ENCODE data around the gene PRKAR1B. TPM values are rescaled to one million over a fixed set of nuclear protein-coding genes. Genes with fewer than 3 reads are reported as not detected.

The PRKAR1B gene
- total RNA-seq, 4 donors from 2014 or later = 1.2 to 12.5 (median 3.6) TPM

GRCh38 chr7:641966-642365, 85.1 kb downstream of the PRKAR1B start:
- DNase-seq (no peak), ATAC-seq (no peak)
- no peak overlapping the region for H3K27ac ChIP-seq
- H3K36me3 ChIP-seq = no peaks in the 10 kb centered on the region
- intact Hi-C loops (cut with DNase I; ENCODE audit: low total_unique reads) (no loop called here), in situ Hi-C loops (cut with MboI; ENCODE audit: low sequenced_read_pairs in 4 of 4) (no loop called here)
- H3K4me1 ChIP-seq = no peaks in the 10 kb centered on the region
- no peaks in the 10 kb centered on the region for H3K27me3 ChIP-seq
- no peak overlapping the region for H3K4me3 ChIP-seq
- TF ChIP-seq CTCF (IDR thresholded peaks at IDR 0.05 in 4 of 5, conservative IDR thresholded peaks at IDR 0.05 in 1 of 5) = no peak
- TF ChIP-seq POLR2A (IDR thresholded peaks at IDR 0.05) = no peak
- no peaks in the 10 kb centered on the region for H3K9me3 ChIP-seq

GRCh38 chr7:641269-641671, 85.8 kb downstream of the PRKAR1B start:
- H3K4me3 ChIP-seq = peak overlapping the region in 3 of 4 donors; percentile 20 to 23 (median 22)

GRCh38 chr7:638256-639011, 88.6 kb downstream of the PRKAR1B start:
- TF ChIP-seq CTCF (IDR thresholded peaks at IDR 0.05 in 4 of 5, conservative IDR thresholded peaks at IDR 0.05 in 1 of 5) = no peak
- TF ChIP-seq POLR2A (IDR thresholded peaks at IDR 0.05) = no peak

More at GRCh38 chr7:641269-641671, 85.8 kb downstream of the PRKAR1B start:
- intact Hi-C loops (cut with DNase I; ENCODE audit: low total_unique reads) = no loop called here
- H3K27me3 ChIP-seq = no peaks in the 10 kb centered on the region
- no peaks in the 10 kb centered on the region for H3K36me3 ChIP-seq
- DNase-seq (no peak), ATAC-seq (peak in 1 of 2 donors; percentile 56)
- no peak overlapping the region for H3K27ac ChIP-seq
- H3K4me1 ChIP-seq = no peaks in the 10 kb centered on the region
- TF ChIP-seq CTCF (IDR thresholded peaks at IDR 0.05 in 4 of 5, conservative IDR thresholded peaks at IDR 0.05 in 1 of 5) (no peak), POLR2A (IDR thresholded peaks at IDR 0.05) (no peak)
- no peaks in the 10 kb centered on the region for H3K9me3 ChIP-seq
- in situ Hi-C loops (cut with MboI; ENCODE audit: low sequenced_read_pairs in 4 of 4) = no loop called here

GRCh38 chr7:637826-638225, 89.3 kb downstream of the PRKAR1B start:
- intact Hi-C loops (cut with DNase I; ENCODE audit: low total_unique reads) (loop anchor here (2.0 kb wide), 2 partner anchors 305 to 315 kb away; no protein-coding TSS in a partner anchor), in situ Hi-C loops (cut with MboI; ENCODE audit: low sequenced_read_pairs in 4 of 4) (no loop called here)
- no peak for DNase-seq
- Histone ChIP-seq H3K4me3 (no peak overlapping the region), H3K27ac (no peak overlapping the region), H3K36me3 (no peaks in the 10 kb centered on the region), H3K4me1 (no peaks in the 10 kb centered on the region), H3K27me3 (no peaks in the 10 kb centered on the region), H3K9me3 (no peaks in the 10 kb centered on the region)
- TF ChIP-seq CTCF (IDR thresholded peaks at IDR 0.05 in 4 of 5, conservative IDR thresholded peaks at IDR 0.05 in 1 of 5) = no peak
- TF ChIP-seq POLR2A (IDR thresholded peaks at IDR 0.05) = no peak
- ATAC-seq = no peak

More at GRCh38 chr7:638256-639011, 88.6 kb downstream of the PRKAR1B start:
- intact Hi-C loops (cut with DNase I; ENCODE audit: low total_unique reads) = no loop called here
- no peak overlapping the region for H3K4me3 ChIP-seq
- DNase-seq (no peak), ATAC-seq (no peak)
- no peaks in the 10 kb centered on the region for H3K4me1 ChIP-seq
- in situ Hi-C loops (cut with MboI; ENCODE audit: low sequenced_read_pairs in 4 of 4) = no loop called here
- no peaks in the 10 kb centered on the region for H3K27me3 ChIP-seq
- H3K9me3 ChIP-seq = no peaks in the 10 kb centered on the region
- H3K27ac ChIP-seq = no peak overlapping the region
- H3K36me3 ChIP-seq = no peaks in the 10 kb centered on the region

Data from gastrocnemius medialis (tissue), 4 donors.